Left renal pelvis (tissue), 4 donors: Measurements from ENCODE around the gene PKDREJ. TPM values are rescaled to one million over a fixed set of nuclear protein-coding genes. Genes with fewer than 3 reads are reported as not detected.
"Not testable (repeated sequence)": the region's sequence is repeated elsewhere in the genome, so short reads cannot be mapped to it uniquely, and the experiment has no call there.

ENCODE experiments used
- DNase-seq, 4 donors: peaks; one replicate each; pipeline ENCODE4 v3.0.0-alpha.2; 2013; ENCODE audit warnings: low read depth in 4 of 4, low spot score in 3 of 4
- polyA plus RNA-seq, 4 donors: library from polyadenylated mRNA; unstranded; fragments of 120-200 nt; gene quantifications; one replicate each; pipeline ENCODE4 v1.2.1, GENCODE V29; 2013; ENCODE audit not compliant: insufficient read length in 4 of 4

The PKDREJ gene, protein sequence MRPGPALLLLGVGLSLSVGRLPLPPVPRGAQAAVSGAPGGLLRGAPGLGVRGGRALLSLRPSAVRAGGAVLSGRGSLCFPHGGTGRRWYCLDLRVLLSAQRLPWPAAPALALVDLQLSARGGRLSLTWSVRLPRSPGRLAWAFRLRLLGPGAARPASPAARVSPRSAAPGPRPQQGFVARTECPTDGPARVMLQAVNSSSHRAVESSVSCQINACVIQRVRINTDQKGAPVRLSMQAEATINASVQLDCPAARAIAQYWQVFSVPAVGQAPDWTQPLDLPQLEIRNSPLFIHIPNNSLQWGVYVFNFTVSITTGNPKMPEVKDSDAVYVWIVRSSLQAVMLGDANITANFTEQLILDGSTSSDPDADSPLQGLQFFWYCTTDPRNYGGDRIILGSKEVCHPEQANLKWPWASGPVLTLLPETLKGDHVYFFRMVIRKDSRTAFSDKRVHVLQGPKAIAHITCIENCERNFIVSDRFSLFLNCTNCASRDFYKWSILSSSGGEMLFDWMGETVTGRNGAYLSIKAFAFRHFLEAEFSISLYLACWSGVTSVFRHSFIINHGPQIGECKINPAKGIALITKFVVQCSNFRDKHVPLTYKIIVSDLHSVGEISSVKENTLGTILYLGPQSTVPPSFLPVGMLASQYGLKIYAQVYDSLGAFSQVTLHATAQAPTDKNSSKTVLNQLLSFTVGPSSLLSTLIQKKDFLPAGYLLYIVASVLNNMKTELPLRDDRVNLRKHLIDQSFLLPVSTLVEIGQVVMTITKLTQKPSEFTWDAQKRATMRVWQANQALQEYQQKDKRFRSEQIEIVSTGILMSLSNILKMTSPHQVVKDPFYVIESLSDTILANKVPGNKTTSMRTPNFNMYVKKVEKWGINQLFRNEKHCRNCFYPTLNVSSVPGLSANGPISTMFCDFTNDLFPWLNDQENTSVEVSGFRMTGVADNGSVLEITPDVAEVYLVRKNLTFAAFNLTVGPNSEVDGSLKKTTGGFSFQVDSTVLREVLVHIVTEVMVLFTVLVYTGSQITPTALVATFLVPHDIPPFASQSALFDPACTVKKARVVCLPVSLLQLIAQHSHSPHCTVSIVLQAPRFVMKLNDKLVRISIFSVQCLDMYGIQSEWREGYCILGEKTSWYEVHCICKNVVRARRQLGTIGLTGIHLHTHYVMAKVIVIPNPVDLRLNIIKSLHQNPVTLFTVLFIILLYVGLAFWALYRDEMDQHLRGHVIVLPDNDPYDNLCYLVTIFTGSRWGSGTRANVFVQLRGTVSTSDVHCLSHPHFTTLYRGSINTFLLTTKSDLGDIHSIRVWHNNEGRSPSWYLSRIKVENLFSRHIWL (N-terminal part only)
- under 1 TPM; 0.20 to 0.52 (median 0.35) TPM for polyA plus RNA-seq

- no peak for DNase-seq
Measured at GRCh38 chr22:46263216-46263590, at the start of gene PKDREJ. Gene PKDREJ, minus strand, starts transcription at chr22:46263343. Its CDS starts 21 bp downstream, at chr22:46263322.

GRCh38 chr22:46312848-46313247 is 49.7 kb upstream of the PKDREJ start:
- not testable (repeated sequence) for DNase-seq

GRCh38 chr22:46312056-46312455 is 48.9 kb upstream of the PKDREJ start:
- no peak for DNase-seq

- DNase-seq: no peak
Measured at GRCh38 chr22:46309526-46310085, 46.5 kb upstream of the PKDREJ start.

GRCh38 chr22:46308283-46308988 is 45.3 kb upstream of the PKDREJ start:
- no peak for DNase-seq

DNA sequence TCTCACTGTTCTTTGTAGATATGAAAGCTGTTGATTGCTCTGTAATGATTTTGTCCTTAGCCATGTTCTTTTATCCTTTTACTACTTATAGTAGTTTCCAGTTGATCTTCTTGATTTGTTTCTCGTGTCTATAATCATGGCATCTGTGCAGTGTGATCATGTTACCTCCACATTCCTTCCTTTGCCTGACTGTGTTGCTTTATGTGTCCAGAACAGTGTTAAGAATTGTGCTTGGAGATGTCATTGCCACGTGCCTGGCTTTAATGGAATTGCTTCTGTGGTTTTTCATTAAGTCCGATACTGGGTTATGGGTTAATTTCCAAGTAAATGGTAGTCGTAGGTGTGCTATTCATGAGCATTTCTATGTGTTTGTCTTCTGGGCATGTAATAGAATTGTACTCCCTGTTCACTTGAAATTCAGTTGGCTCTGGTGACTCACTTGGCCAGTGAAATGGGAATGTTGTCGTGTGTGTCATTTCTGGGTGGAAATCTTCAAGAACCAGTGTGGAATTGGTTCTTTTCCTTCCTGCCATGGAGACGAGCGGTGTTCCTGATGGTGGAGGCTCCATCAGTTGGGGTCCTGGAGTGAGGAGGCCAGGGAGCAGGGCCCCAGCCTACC is 40.3 kb upstream of the PKDREJ start:
- DNase-seq: no peak

- DNase-seq: no peak
Measured at GRCh38 chr22:46300491-46300890, 37.3 kb upstream of the PKDREJ start.

GRCh38 chr22:46299101-46299500 is 36.0 kb upstream of the PKDREJ start:
- DNase-seq: no peak

DNA sequence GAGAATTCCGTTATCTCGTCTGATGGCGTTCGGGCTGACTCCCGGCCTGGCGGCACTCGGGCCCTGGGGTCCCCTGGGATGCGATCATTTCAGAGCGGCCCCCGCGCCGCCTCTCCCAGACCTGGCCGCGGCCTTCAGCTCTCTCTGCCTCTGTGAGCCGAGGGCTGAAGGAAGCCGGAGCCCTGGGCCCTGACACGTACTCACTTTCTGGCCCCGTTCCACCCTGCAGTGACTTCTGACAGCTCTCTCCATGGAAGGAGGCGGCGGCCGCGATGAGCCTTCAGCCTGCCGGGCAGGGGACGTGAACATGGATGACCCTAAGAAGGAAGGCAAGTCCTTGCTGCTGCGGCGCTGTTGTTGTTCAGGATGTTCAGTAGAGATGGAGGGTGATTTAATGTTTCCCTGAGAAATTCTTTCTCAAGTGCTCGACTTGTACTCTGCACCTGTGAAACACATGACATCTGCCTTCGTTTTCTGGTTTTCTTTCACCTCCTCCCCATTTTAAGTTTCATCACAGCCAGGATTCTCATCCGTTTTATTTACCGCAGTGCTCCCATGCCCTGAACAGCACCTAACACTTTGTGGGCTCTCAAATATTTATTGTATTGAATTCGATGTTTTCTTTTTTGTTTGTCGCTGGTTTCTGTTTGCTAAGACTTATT is 34.1 kb upstream of the PKDREJ start:
- DNase-seq: peak in 1 of 4 donors; percentile 3

DNA sequence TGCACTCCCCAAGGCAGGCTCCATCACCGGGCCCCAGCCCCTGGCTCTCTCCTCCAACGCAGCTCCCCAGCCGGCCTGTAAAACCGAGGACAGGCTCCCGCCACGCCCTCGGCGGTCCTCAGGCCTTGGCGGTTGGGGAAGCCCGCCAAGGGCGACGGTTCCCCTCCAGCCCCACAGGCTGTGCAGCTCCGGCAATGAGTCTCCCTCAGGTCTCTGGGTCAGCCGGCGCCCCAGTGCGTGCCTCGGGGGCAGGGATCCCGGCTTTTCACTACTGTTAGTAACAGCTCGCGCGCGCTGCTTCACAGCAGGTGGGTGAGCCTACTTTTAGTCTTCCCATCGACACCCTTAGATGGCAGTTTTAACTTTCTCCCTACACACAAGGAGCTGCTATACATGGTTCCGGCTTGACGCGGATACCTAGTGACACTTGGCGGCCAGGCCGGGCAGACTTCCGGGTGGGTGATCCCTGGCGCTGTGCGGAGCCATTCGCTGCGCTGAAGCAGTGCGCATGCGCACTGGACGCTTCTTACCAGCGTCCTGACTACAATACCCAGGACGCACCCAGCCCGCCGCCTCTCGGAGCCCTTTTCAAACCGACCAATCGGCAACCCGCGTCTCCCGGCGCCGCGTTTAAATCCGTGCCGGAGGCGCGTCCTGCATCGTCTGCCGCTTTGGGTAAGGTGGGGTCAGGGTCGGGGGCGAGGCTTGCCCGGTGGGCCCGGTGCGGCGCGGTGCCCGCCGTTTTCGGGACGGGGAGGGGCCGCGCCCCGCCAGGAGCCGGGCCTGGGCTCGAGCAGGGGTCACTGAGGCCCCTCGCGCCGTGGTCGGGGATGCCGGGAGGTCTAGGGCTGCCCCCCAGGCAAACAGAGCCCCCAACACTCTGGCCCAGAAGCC is 33.4 kb upstream of the PKDREJ start, which contains the start of gene GTSE1:
TSS of gene GTSE1 (plus strand) at position 614 of the 894 bp plus-strand sequence. CDS start 531 bp downstream, outside the sequence.
- peak; percentile 96 for DNase-seq

GRCh38 chr22:46295277-46295971 is 32.3 kb upstream of the PKDREJ start:
- DNase-seq: no peak

DNA sequence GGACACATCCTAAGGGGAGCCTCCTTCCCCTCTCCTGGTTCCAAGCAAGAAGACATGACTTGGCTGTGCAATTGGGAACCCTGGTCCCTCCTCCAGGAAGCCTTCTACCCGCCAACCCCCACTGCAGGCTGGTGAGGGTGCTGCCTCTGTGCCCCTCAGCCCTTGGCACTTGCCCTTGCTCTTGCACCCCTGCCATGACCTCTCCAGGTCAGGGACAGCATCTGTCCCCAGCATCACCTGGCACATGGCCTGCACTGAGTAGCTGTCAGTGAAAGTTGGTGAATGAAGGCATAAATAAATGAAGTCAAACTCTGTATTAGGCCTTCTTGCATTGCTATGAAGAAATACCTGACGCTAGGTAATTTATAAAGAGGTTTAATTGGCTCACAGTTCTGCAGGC is 31.6 kb upstream of the PKDREJ start:
- no peak for DNase-seq

- DNase-seq: no peak
Measured at GRCh38 chr22:46293577-46294260, 30.6 kb upstream of the PKDREJ start.

- DNase-seq: no peak
Measured at GRCh38 chr22:46292732-46293131, 29.6 kb upstream of the PKDREJ start.

- DNase-seq: no peak
Measured at GRCh38 chr22:46292173-46292572, 29.0 kb upstream of the PKDREJ start.
